ENCODE measurements around the gene DZIP1. TPM values are rescaled to one million over a fixed set of nuclear protein-coding genes. Genes with fewer than 3 reads are reported as not detected.

The DZIP1 gene
- total RNA-seq, 3 donors from 2014 or later (not counting 1 experiment from before 2014, with no cell fraction given), result not detected

- no peak for ATAC-seq
- Histone ChIP-seq H3K27me3 (ENCODE audit: control insufficient read depth, insufficient read depth, low read length) (no peaks in the 10 kb centered on the region), H3K36me3 (ENCODE audit: control insufficient read depth, insufficient read depth, low read length) (no peaks in the 10 kb centered on the region), H3K4me3 (ENCODE audit: low read length) (no peak overlapping the region), H3K4me1 (ENCODE audit: control insufficient read depth, insufficient read depth, low read length) (no peaks in the 10 kb centered on the region), H3K27ac (ENCODE audit: low read length) (no peak overlapping the region), H3K9me3 (ENCODE audit: control insufficient read depth, insufficient read depth, low read length) (no peaks in the 10 kb centered on the region)
- no peaks in the 10 kb centered on the region for H3K36me3 Mint-ChIP-seq
- no peaks in the 10 kb centered on the region for H3K9me3 Mint-ChIP-seq
- TF ChIP-seq CTCF (IDR thresholded peaks at IDR 0.05), result no peak
- no peak overlapping the region for H3K27ac Mint-ChIP-seq
- WGBS (ENCODE audit: insufficient coverage), result 29% methylated on average over 1 of the region's 2 CpGs
- H3K4me1 Mint-ChIP-seq, result no peaks in the 10 kb centered on the region
- H3K27me3 Mint-ChIP-seq (ENCODE audit: low read depth in 2 of 2), result peaks cover 8 to 11% of the 10 kb centered on the region in 2 donors
- no peak for DNase-seq
- H3K4me3 Mint-ChIP-seq, result no peak overlapping the region
- intact Hi-C loops (cut with micrococcal nuclease), result no loop called here
These were observed 24.3 kb downstream of the DZIP1 start for GRCh38 chr13:95620030-95620824.

GRCh38 chr13:95615539-95615938 is 29.0 kb downstream of the DZIP1 start:
- no peaks in the 10 kb centered on the region for H3K4me1 Mint-ChIP-seq
- intact Hi-C loops (cut with micrococcal nuclease), result no loop called here
- no peak for DNase-seq
- Histone ChIP-seq H3K27me3 (ENCODE audit: control insufficient read depth, insufficient read depth, low read length) (no peaks in the 10 kb centered on the region), H3K4me1 (ENCODE audit: control insufficient read depth, insufficient read depth, low read length) (no peaks in the 10 kb centered on the region), H3K4me3 (ENCODE audit: low read length) (no peak overlapping the region), H3K9me3 (ENCODE audit: control insufficient read depth, insufficient read depth, low read length) (no peaks in the 10 kb centered on the region), H3K27ac (ENCODE audit: low read length) (no peak overlapping the region), H3K36me3 (ENCODE audit: control insufficient read depth, insufficient read depth, low read length) (no peaks in the 10 kb centered on the region)
- WGBS (ENCODE audit: insufficient coverage), result 89% methylated on average over 3 of the region's 3 CpGs
- no peaks in the 10 kb centered on the region for H3K36me3 Mint-ChIP-seq
- H3K4me3 Mint-ChIP-seq, result no peak overlapping the region
- no peak overlapping the region for H3K27ac Mint-ChIP-seq
- H3K27me3 Mint-ChIP-seq (ENCODE audit: low read depth in 2 of 2), result no peaks in the 10 kb centered on the region
- no peak for ATAC-seq
- no peak for TF ChIP-seq CTCF (IDR thresholded peaks at IDR 0.05)
- H3K9me3 Mint-ChIP-seq, result no peaks in the 10 kb centered on the region

- no peaks in the 10 kb centered on the region for H3K4me1 ChIP-seq (ENCODE audit: control insufficient read depth, insufficient read depth, low read length)
- no peak overlapping the region for H3K27ac Mint-ChIP-seq
- no peaks in the 10 kb centered on the region for H3K9me3 Mint-ChIP-seq
- no peak for ATAC-seq
- H3K4me3 ChIP-seq (ENCODE audit: low read length), result no peak overlapping the region
- no peak overlapping the region for H3K4me3 Mint-ChIP-seq
- no peaks in the 10 kb centered on the region for H3K4me1 Mint-ChIP-seq
- no peaks in the 10 kb centered on the region for H3K36me3 ChIP-seq (ENCODE audit: control insufficient read depth, insufficient read depth, low read length)
- no peak for TF ChIP-seq CTCF (IDR thresholded peaks at IDR 0.05)
- WGBS (ENCODE audit: insufficient coverage), result 88% methylated on average over 7 of the region's 7 CpGs
- no peak for DNase-seq
- H3K27me3 ChIP-seq (ENCODE audit: control insufficient read depth, insufficient read depth, low read length), result no peaks in the 10 kb centered on the region
- intact Hi-C loops (cut with micrococcal nuclease), result no loop called here
- H3K27ac ChIP-seq (ENCODE audit: low read length), result no peak overlapping the region
- no peaks in the 10 kb centered on the region for H3K36me3 Mint-ChIP-seq
- peaks cover 0 to 2% of the 10 kb centered on the region in 2 donors for H3K27me3 Mint-ChIP-seq (ENCODE audit: low read depth in 2 of 2)
- no peaks in the 10 kb centered on the region for H3K9me3 ChIP-seq (ENCODE audit: control insufficient read depth, insufficient read depth, low read length)
These were observed 29.8 kb downstream of the DZIP1 start for GRCh38 chr13:95614641-95615245.

All from natural killer cell (primary cell).